ENCODE results near the gene LEO1.

Gene LEO1

DNA sequence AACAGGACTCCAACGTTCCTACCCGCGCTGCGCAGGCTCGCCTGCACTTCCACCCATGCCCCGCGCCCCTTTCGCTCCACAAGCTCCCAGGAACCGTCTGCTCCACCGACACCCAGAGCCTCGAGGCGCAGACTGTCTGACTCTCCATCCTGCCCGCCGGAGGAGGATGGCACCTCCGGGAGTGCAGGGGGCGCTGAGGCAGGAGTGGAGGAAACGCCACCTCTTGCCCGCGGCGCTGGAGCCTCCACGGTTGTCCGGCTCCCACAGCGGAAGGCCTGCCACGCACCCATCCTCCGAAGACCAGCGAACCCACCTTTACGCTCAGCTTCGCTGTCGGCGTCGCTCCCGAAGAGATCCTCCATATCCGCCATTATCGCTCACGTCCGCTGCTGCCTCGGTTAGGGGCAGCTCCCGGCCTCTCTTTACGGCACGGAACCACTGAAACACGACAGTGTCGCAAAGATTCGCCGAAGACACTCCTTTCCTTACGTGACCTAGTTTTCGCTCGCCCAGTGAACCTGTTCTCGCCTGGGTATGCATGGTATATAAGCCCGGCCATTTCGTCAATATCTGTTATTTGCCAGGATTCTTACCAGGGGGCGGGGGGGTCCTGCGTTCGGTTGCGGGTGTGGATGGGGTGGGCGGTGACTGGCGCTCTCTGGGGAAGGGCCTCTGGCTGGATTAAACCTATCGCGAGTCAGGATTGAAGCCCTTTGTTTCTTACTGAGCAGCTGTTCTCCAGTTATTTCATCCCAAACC is at the start of gene LEO1:
Gene LEO1 (minus strand): TSS at position 404 of the 759 bp plus-strand sequence. CDS start 33 bp downstream, at position 371.
- DNase-seq (ENCODE audit: low read depth), result peak; percentile 77

DNA sequence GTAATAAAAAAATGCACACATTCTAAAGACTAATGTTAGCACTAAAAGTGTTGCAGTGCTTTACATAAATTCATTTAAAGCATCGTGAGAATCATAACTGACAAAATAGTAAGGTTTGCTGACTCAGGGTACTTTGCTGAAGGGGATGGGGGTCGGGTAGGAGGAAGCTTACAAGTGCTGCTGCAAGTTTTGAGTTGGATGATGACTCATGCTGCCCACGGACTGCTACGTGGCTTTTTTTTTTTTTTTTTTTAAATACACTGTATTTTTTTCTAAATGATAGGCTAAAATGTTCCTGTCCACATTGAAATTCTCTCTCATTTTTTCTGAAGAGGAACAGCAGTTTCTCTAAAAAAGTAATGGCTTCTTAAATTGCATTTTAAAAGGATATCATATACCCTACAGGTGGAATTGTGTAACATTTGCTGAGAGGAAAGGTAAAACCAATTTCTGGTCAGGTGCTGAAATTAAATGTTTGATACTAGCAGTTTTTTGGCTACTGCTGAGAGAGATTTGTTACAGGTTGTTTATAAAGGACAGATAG is 49.6 kb upstream of the LEO1 start:
- peak; percentile 58 for DNase-seq (ENCODE audit: low read depth)

DNA sequence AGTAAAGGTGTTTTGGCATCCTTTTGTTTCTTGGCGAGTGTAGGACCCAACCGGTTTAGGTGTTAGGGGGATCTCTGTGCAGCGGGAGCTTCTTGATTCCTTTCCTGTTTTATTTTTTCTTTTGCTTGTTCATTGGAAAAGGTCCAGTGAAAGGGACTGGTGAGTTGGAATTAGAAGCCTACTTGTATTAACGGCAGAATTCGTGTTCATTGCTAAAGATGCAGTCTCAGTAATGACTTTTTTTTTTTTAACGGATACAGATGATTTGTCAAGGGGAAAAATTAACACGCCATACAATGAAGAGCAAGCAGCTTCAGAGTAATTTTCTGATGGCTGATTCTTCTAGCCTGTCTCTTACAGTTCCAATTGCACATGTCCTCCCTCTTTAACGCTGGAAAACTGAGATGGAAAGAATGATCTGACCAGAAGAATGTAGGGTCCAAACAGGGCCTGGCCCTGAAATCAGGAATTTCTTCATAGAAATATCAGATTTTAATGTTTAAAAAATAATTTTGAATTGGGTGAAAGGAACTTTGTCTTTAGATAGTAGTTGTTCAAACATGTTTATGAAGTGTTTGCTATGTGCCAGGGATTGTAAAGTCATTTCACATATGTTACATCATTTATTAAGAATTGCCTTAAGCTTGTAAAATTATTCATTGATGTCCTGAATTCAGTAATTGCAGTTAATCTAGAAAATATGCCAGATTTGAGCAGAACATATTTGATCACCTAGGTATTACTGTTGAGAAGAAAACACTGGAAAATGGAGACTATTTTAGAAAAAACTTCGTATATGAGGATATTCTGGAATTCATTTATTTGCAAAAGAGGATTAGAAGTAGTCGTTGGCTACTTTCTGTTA is 48.9 kb upstream of the LEO1 start:
- no peak for DNase-seq (ENCODE audit: low read depth)

DNA sequence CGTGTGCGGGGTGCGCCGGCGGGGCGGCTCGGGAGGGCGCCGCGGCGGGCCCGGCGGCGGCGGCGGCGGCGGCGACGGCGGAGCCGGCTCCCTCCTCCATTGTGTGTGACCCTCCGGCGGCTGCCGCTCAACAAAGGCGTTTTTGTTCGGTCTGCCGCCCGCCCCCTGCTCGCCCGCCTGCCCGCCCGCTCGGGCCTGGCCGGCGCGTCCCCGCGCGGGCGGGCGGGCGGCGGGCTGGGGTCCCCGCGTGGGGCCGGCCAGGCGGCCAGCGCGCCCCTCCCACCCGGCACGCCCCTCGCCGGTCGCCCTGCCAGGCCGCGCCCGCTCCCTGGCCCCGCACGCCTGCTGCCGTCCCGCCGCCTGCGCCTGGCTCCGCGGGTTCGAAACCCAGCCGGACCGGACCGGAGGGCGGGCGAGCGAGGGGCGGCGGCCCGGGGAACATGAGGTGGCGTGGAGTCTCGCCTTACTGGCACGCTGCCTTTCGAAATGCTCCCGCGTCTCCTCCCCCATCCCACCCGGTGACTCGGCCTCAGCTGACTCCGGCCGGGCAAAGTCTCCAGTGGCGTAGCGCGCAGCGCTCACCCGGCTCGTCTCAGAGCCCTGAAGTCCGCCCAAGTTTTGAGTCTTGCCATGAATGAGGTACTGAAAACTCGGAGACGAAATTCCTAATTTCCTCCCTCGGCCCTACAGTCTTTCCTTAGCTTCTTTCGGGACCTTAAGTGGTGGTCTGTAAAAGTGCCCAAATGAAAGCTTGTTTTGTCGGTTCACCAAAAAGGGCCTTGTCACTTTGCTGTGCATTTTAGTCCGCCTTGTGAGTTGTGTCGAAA is 48.0 kb upstream of the LEO1 start:
- DNase-seq (ENCODE audit: low read depth), result peak; percentile 45

DNA sequence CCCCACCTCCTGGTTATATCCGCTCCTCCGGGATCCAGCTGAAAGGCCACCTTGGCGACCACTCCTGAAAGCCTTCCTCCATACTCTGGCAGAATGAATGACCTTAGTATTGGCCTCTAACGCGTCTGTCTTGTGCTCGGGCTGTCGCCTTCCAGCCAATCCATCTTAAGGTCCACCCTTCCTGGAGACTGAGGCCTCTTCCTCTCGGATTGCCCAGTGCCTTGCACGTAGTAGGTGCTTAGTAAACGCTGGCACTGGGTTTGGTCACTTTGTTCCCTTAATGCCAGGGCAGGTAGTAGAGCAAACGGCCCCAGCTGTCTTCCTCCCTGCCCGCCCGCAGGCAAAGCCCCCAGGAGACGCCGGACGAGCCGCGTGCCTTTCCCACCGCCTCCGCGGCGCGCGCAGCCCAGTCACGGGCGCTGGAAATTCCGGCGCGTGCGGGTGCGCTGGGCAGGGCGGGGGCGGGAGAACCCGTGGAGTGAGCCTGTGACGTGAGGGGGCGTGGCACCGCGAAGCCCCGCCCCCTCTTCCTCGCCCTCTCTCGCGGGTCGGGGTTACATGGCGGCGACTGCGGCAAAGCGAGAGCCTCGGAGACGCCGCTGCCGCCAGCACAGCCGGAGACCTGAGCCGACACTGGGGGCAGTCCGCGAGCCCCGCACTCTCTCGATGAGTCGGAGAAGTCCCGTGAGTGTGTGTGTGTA is 47.3 kb upstream of the LEO1 start, which contains the start of gene MAPK6:
Gene MAPK6 (plus strand): TSS at position 527 of the 701 bp plus-strand sequence. CDS start 27,242 bp downstream, outside the sequence.
- peak; percentile 90 for DNase-seq (ENCODE audit: low read depth)

DNA sequence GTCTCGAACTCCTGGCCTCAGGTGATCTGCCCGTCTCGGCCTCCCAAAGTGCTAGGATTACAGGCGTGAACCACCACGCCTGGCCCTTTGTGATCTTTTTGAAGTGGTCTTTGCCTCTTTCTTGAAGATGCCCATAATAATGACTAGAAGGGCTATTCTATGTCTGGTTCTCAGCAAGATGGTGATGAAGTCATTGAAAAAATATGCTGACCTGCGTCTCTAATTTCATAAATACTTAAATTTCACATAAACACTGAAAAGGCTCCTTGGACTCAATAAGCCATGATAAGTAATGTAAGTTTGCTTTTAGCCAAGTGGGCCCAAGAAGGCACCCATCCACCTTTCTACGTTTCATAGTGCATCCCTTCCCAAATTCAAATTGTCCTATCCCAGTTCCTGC is 46.7 kb upstream of the LEO1 start:
- no peak for DNase-seq (ENCODE audit: low read depth)

DNA sequence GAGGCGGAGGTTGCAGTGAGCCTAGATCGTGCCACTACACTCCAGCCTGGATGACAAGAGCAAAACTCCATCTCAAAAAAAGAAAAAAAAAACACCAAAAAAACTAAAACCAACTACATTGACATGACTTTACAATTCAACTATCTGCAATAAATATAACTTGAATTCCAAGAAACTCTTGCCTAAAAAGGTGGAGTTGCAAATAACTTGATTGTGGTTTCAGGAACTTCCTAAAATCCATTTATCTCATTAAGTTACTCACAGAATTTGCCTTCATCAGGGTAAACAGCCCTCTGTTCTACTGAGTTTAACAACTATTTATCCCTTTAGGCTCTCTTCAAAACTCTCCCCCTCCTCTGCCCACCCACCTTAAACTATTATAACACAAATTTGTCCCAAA is 44.7 kb upstream of the LEO1 start:
- DNase-seq (ENCODE audit: low read depth), result no peak

DNA sequence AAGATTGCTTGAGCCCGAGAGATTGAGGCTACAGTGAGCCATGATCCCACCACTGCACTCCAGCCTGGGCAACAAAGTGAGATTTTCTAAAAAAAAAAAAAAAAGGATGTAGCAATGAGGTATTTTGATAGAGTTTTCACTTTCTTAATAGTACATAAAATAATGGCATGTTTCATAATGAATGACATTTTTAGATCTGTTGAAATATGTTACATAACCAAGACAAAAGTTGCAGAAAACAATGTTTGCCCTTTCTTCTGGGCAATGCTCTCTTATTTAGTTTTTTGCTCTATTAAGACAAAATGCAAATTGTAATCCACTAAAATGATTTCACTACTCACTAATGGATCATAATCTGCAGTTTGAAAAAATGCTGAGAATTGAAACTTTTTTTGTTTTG is 43.0 kb upstream of the LEO1 start:
- DNase-seq (ENCODE audit: low read depth), result no peak

DNA sequence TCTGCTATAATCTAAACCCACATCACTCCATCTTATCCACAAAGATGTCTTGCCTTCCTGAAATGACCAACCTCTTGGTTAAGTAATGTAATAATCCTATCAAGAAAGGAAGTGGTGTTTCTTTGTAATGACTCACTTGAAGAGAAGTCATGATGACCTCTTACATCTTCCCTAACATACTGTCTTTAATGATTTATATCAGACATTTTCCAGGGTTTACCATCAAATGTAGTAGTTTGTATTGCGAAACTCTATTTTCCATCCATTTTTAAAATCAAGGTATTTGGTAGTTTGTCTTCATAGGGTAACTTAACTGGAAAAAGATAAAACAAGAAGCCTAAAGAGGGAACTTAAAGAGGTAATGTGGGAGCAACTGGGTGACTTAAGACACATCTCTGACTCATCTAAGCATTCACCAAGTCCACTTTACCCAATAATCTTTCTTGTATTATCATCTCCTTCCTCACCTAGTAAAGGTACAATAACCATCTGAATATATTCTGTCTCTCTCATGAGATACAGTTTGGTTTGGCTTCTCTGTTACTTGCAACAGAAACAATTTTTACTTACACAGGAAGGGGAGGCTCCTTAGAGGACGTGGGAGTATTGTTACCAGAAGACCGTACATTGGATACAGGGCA is 41.7 kb upstream of the LEO1 start:
- DNase-seq (ENCODE audit: low read depth), result no peak

DNA sequence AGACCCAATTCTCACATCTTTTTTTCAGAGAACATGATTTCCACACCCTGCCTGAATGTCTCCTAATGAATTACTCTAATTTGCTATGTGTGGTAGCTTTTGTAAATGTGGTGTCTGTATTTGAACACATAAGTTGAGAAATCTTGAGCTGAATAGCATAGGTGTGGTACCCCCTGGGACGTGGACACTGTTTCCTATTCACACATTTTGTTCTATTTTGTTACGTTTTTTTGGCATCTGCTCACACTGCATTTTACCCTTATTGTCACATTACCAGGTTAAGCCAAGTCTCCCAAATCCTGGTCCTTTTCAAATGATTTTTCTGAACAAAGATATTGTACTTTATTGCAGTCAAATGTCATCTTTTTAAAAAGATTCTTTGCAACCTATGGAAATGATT is 40.6 kb upstream of the LEO1 start:
- DNase-seq (ENCODE audit: low read depth), result no peak

DNA sequence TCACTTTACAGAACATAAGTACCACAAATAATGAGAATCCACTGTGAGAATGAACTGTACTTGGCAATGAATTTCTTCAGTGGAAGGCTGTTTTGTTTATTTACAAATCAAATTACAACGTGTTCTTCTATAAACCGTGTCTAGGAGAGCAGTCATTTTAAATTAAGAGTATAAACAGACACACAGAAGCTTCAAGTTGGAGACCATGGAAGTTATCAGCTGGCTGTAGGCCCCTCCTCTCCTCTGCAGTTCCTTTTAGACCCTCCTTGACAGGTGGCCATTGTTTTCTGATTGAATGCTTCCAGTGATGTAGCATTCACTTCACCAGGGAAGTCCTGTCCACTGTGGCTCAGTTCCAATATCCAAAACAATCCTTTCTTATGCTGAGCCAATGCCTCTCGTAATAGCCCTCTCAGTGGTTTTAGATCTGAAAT is 40.1 kb upstream of the LEO1 start:
- DNase-seq (ENCODE audit: low read depth), result no peak

DNA sequence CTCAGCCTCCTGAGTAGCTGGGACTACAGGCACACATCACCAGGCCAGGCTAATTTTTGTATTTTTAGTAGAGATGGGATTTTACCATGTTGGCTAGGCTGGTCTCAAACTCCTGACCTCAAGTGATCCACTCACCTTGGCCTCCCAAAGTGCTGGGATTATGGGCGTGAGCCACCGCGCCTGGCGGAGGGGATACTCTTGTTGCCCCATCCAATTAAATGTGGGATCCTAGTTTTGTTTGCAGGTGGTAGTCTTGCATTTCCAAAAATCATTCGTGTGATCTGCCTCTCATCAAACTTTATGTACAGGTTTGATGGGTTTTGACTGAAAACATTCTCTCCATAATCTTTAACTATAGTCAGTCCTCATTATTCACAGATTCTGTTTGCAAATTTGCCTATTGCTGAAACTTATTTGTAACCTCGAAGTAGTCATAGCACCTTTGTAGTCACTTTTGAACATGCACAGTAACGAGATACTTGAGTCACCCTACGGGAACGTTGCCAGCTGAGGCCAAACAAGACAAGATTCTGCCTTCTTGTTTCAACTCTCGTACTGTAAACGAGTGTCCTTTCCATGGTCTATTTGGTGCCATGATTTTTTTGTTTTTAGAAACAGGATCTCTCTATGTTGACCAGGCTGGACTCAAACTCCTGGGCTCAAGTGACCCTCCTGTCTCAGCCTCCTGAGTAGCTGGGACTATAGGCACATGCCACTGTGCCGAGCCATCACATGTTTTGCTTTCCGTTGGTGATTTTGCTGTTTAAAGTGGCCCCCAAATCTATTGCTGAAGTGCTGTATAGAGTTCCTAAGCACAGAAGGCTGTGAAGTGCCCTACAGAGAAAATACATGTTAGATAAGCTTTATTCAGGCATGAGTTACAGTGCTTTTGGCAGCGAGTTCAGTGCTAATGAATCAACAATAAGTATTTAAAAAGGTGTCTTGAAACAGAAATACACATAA is 39.3 kb upstream of the LEO1 start:
- DNase-seq (ENCODE audit: low read depth), result no peak

DNA sequence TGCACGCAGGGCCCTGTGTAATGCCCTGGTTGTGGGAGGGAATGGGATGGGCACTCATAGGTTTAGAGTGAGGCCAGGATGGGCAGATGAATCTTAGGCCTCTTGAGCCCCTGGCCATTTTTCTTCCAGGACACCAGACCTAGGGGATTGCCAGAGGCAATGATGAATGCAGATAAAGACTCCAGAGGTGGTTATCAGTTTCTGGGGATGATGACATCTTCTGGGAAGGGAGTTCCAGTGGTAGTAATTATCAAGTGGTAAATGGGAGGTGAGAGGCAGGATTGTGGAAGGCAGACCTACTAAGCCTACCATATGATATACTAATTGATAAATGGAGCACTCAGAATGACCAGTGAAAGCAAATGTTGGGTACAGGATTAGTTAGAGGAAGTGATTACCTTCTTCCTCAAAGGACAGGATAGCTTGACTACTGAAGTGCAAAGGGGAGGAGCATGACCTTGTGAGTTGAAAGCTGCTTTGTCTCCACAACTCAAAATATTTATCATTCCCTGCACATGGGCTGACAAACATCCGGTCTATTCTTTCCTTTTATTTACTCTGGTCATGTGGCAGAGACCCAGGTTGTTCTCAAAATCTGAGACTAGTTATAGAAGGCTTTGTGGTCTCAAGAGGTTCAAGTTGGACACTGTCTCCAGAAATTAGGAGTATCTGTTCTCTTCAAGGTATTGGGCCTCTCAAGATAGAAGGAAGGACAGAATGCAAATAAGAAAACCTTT is 37.3 kb upstream of the LEO1 start:
- no peak for DNase-seq (ENCODE audit: low read depth)

DNA sequence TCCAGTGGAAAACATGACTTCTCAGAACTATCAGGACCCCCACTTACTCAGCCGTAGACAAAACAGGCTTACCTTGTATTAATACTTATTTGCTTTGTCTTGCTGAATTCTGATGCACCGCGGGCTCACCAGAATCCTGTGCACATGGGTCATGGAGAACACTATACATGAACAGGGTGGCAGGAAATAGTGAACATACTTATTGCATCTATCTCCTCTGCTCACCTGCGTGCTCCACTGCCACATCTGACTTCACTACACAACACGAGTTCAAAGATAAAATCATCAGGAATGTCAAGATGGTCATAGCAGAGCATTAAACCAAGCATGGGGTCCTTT is 36.8 kb upstream of the LEO1 start:
- no peak for DNase-seq (ENCODE audit: low read depth)

DNA sequence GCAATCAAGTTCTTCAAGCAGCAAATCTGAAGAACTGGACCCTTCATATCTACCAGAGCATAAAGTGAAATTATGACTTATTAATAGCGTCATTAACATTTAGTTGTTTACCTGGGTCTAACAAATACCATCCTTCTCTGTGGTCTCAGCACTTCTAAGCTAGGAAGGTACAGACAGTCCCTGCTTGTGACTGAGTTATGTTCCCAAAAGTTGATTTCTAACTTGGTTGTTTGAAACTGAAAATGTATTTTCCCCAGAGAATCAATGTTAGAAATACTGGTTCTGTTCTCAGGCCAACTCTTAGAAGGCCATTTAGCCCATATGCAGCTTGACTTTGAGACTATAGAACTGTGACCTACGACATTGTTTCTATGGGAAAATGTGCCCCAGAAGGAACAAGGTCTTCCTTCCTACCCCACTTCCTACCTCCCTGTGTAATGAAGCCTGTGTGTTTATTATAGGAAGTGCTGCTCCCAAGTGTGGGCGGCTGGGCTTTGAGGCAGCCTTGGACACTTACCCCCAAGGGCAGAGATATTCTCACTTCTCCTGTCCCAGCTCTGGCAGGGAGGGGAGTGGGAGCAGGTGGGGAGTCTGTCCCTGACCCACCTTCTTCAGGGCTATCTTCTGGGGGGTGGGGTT is 35.2 kb upstream of the LEO1 start:
- no peak for DNase-seq (ENCODE audit: low read depth)

DNA sequence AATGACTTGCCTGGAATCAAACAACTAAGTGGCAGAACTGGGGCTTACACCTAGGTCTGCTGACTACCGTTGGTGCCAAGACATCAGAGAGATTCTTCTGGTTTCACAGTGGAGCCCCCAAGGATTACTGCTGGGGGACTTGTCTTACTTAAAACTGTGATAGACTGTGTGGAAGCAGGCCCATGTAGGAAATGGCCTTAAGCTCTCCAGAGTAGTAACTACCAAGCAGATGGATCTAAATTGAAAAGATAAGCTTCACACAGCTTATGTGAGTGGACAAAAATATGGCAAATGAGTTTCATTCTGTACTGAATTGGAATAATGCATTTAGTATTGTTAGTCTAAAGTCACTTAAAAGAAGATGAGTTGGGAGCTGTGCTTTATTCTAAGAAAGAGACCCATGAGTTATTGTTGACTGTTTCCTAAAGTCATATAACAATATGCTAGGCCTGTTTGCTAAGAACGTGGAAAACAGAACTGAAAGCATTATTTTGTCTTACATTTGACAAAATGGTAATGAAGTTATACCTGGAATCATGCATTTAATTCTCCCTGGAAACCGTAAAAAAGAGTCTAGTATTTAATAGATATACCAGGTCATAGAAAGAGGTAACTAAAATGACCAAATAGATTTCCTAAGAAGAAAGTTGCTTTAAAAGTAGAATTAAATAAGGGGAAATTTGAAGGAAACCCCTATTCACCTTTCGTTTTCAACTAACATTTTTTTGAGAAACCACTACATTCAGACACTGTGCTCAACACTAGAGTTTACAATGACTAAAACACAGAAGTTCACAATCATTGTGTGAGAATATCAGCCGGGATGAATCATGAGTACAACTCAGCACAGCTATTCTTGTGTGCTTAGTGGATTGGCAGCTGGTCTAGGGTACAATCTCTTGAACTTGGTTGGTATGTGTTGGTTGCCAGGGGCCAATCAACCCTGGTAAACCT is 34.4 kb upstream of the LEO1 start:
- no peak for DNase-seq (ENCODE audit: low read depth)

DNA sequence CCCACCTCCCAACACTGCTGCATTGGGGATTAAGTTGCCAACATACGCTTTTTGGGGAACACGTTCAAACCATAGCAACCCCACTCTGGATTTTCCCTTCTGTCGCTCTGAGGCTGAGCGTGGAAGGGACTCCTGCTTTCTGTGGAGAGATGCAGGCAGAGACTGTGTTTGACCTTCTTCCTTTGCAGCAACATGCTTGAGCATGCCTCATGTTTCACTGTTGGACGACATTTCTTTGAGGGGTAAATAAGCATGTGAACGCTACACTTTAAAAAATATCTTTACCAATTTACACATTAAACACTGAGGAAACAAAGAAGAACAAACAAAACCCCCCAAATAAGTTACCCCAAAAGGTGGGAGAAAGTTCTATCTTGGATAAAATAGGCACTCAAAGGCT is 33.2 kb upstream of the LEO1 start:
- DNase-seq (ENCODE audit: low read depth), result no peak

All from activated gamma-delta T cell treated with anti-CD3 and anti-CD28 coated beads, Interleukin-2, amount 50 U/mL, for 16 hours (primary cell).